HG03354 (cell line): ENCODE data around the gene MRPL43.
"Not testable (repeated sequence)": the region's sequence is repeated elsewhere in the genome, so short reads cannot be mapped to it uniquely, and the experiment has no call there.

Experiments used
- ATAC-seq: cut with Tn5 transposase; IDR thresholded peaks from one replicate; pipeline ENCODE4 v1.9.1; 2021; ENCODE audit warnings: mild to moderate bottlenecking; ENCODE audit not compliant: unreplicated experiment, poor library complexity, severe bottlenecking

The MRPL43 gene

GRCh38 chr10:100986952-100987684 is at the start of gene MRPL43, which contains the start of gene TWNK:
MRPL43 (minus strand) TSS chr10:100987497; CDS start chr10:100987443, 54 bp downstream.
TWNK (plus strand) TSS chr10:100987543; CDS start chr10:100988211, 668 bp downstream.
- peak; percentile 87 for ATAC-seq

GRCh38 chr10:101036726-101037125 is 49.4 kb upstream of the MRPL43 start:
- ATAC-seq: no peak

GRCh38 chr10:101035916-101036702 is 48.8 kb upstream of the MRPL43 start:
- ATAC-seq: no peak

- ATAC-seq: no peak
Measured at GRCh38 chr10:101035314-101035713, 48.0 kb upstream of the MRPL43 start.

GRCh38 chr10:101034404-101034803 is 47.1 kb upstream of the MRPL43 start:
- ATAC-seq: not testable (repeated sequence)

GRCh38 chr10:101033276-101033675 is 46.0 kb upstream of the MRPL43 start:
- no peak for ATAC-seq

- peak; percentile 17 for ATAC-seq
Measured at GRCh38 chr10:101032637-101033224, 45.4 kb upstream of the MRPL43 start.

- ATAC-seq: peak; percentile 41
Measured at GRCh38 chr10:101031796-101032636, 44.7 kb upstream of the MRPL43 start.

GRCh38 chr10:101031128-101031795 is 44.0 kb upstream of the MRPL43 start, which contains the start of the genes PDZD7 and SFXN3:
PDZD7 (minus strand) TSS chr10:101031129; CDS start chr10:101030219, 910 bp downstream.
SFXN3 (plus strand) TSS chr10:101031234; CDS start chr10:101034695, 3,461 bp downstream.
- ATAC-seq: peak; percentile 91

- no peak for ATAC-seq
Measured at GRCh38 chr10:101030496-101031127, 43.3 kb upstream of the MRPL43 start.

- ATAC-seq: no peak
Measured at GRCh38 chr10:101029520-101030295, 42.4 kb upstream of the MRPL43 start.

- no peak for ATAC-seq
Measured at GRCh38 chr10:101028446-101029337, 41.4 kb upstream of the MRPL43 start.

GRCh38 chr10:101027106-101027720 is 39.9 kb upstream of the MRPL43 start:
- ATAC-seq: no peak

- no peak for ATAC-seq
Measured at GRCh38 chr10:101022967-101023705, 35.8 kb upstream of the MRPL43 start.

GRCh38 chr10:101021692-101022251 is 34.5 kb upstream of the MRPL43 start:
- no peak for ATAC-seq
